ENCODE measurements around the gene EGFR.

EGFR gene

DNA sequence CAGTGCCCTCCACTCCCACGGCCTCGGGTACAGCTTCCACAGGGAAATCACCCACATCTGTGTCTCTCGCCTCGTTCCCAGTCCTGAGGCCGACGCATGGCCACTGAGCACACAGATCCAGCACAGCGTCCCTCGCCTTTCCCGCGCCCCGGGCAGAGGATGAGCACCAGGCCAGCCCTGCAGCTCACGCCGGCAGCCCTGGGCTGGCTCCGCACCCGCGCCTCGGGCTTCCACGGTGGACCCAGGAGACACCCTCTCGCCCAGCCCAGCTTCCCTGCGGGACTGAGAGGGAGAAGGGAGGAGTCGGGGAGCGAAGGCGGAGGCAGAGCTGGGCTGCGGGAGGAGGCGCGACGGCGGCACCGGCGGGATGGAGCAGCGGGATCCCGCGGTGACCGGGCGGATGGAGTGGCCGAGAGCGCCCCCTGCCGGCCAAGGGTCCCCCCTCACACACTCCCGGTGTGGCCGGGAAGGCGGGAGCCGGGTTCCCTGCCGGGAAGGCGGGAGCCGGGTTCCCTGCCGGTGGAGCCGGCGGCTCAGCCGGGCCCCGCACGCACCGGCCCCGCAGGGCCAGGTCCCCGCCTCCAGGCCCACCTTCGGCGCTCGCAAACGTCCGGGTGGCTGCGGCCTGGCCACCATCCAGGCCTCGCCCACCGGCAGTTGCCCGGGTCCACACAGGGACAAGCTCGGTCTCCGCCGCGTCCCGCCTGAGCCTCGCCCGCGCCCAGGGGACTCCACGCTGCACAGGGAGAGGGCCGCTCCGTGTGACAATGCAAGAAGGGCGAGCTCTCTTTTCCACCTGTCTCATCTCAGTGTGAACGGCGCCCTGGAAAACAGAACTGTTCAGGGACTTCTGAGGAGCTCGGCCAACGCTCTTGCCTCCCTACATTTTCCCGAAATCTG, 236.0 kb downstream of the EGFR start:
- DNase-seq = peak; percentile 83

DNA sequence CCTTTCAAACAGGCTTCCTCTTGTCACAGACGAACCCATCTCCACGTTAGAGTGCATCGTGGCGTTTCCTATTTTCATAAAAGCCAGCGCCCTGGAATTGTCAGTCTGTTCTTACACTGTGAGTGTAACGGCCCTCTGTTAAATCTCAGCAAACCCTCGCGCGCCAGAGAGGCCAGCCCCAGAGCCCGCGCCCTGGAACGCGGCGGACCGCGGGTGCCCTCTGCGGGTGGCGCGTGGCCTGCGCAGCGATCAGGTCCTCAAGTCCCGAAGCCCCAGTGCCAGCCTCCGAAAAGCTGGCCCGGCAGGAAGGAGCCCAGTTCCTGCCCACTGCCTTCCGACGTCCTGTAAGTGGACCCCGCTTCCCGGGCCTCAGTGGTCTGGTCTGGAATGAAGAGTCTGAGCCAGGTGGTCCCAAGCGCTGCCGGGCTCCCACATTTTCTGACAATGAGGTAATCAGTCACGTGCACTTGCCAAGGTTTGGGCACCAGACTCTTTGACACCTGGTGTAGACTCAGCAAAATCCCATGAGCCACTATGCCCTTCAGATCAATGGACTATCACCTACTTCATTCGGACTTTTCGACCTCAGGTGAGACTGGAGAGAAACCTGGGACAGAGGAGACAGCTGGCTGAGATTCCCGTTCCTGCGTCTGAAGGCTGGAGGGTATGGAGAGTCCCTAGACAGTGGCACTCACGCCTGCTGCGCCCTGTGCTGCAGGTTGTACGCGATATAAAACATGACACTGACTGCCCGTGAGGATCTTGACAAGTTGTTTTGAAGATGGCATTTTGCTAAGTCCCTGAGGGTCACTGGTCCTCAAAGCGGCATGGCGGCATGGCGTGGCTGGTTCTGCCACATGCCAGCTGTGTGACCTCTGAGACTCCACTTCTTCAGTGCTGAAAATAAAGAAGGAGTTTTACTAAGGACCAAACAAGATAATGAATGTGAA, 237.0 kb downstream of the EGFR start:
- DNase-seq = peak; percentile 84

DNA sequence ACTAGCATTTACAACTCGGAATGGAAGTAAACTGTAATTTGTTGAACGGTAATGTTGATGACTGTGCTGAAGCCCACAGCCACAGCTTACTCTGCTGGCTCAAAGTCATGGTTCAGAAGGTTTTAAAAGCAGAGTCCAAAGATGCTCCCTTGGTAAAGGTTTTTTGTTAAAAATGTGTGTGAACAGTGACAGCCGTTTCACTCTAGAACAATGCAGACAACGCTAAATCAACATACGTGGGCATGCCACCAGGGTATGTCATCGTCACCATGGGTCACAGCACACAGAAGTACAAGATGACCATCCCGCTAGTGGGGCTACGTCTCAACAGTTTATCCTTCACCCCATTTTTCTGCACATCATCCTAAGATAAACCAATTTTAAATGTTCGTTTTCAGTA, 239.8 kb downstream of the EGFR start:
- DNase-seq = no peak

DNA sequence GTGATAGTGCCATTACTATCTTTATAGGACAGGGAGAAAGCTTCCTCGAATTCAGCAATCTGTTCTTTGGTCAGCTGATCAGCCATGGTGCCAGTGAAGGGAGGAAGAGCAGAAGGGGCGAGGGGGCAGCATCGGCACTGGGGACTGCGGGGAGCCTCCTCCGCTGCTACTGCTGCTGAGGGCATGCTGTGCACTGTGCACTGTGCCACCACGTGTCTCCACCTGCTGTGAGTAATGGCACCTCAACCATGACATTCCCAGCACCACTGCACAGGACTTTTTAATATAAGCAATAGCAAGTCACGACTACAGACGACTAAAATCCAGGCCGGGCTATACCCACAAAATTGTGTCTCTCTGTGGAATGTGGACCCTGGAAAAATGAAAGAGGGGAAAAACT, 241.4 kb downstream of the EGFR start:
- DNase-seq = no peak

- no peak for DNase-seq
Measured at GRCh38 chr7:55260676-55261385, 242.0 kb downstream of the EGFR start.
